ENCODE measurements around the gene AMN1. TPM values are rescaled to one million over a fixed set of nuclear protein-coding genes. Genes with fewer than 3 reads are reported as not detected.

The AMN1 gene
- total and polyA plus RNA-seq, 2 of the 13 experiments (the other 11 are each of a cell fraction or from before 2014, with no cell fraction given): 7.5 to 26.5 TPM

GRCh38 chr12:31773223-31773750 lies 44.5 kb upstream of the AMN1 start (continued):
- TF ChIP-seq KIAA2018 (CRISPR knock-in tag; IDR thresholded peaks at IDR 0.05; ENCODE audit: borderline replicate concordance) (no peak), MZF1 (CRISPR knock-in tag; IDR thresholded peaks at IDR 0.05; ENCODE audit: borderline replicate concordance) (no peak), SIN3A (IDR thresholded peaks at IDR 0.05; ENCODE audit: borderline replicate concordance, low read depth, low read length) (no peak), ZFP36L1 (CRISPR knock-in tag; IDR thresholded peaks at IDR 0.05) (no peak), DMTF1 (CRISPR knock-in tag; IDR thresholded peaks at IDR 0.05) (no peak), DPF2 (CRISPR knock-in tag; IDR thresholded peaks at IDR 0.05; ENCODE audit: borderline replicate concordance, low read depth) (peak; percentile 70; the same call in 1 of the 2 replicates), PHF5A (CRISPR knock-in tag; IDR thresholded peaks at IDR 0.05; ENCODE audit: low read depth, unreplicated experiment) (peak; percentile 78), GATA4 (IDR thresholded peaks at IDR 0.05; ENCODE audit: borderline replicate concordance, low read depth) (peak; percentile 64; the same call in 1 of the 2 replicates), ZNF619 (CRISPR knock-in tag; IDR thresholded peaks at IDR 0.05) (no peak), TBL1XR1 (IDR thresholded peaks at IDR 0.05; ENCODE audit: borderline replicate concordance, low read length, partially characterized antibody) (peak; percentile 88), CENPT (CRISPR knock-in tag; IDR thresholded peaks at IDR 0.05; ENCODE audit: low read depth) (no peak), ZNF747 (CRISPR knock-in tag; IDR thresholded peaks at IDR 0.05; ENCODE audit: borderline replicate concordance) (no peak), POGK (CRISPR knock-in tag; conservative IDR thresholded peaks at IDR 0.05) (no peak)

Measured in HepG2 (cell line).